GM23338 (cell line): ENCODE data around the gene WDR77. TPM values are rescaled to one million over a fixed set of nuclear protein-coding genes. Genes with fewer than 3 reads are reported as not detected.

Experiments
- JUNB ChIP-seq: IDR thresholded peaks from one replicate; pipeline ENCODE4 v1.6.1; 2016; ENCODE audit warnings: antibody characterized with exemption; ENCODE audit not compliant: unreplicated experiment
- NANOG ChIP-seq: IDR thresholded peaks from 2 replicates; pipeline ENCODE4 v1.6.1; 2016; ENCODE audit warnings: antibody characterized with exemption, borderline replicate concordance
- POLR2AphosphoS5 ChIP-seq: IDR thresholded peaks from 2 replicates; pipeline ENCODE4 v1.6.1; 2016; ENCODE audit warnings: antibody characterized with exemption, low read depth
- STAT1 ChIP-seq: IDR thresholded peaks from one replicate; pipeline ENCODE4 v1.6.1; 2016; ENCODE audit warnings: antibody characterized with exemption; ENCODE audit not compliant: unreplicated experiment
- ZNF114 ChIP-seq: fragments of 250-450 bp; sonication (Bioruptor Pico); IDR thresholded peaks from 2 replicates; pipeline ENCODE4 v1.5.0; 2020; ENCODE audit warnings: mild to moderate bottlenecking, moderate library complexity
- ZNF331 ChIP-seq: fragments of 250-450 bp; sonication (Bioruptor Pico); IDR thresholded peaks from 2 replicates; pipeline ENCODE4 v1.5.0; 2020; ENCODE audit warnings: low read depth, mild to moderate bottlenecking, moderate library complexity
- polyA plus RNA-seq: library from polyadenylated mRNA; unstranded; fragments of >200 nt; fragmentation: Nextera tagmentation; extraction: Ambion mirVana; gene quantifications from 2 replicates; pipeline ENCODE4 v1.2.1, GENCODE V29; 2016
- total RNA-seq: library from RNA; depleted of rRNA; stranded (reverse); fragments of >200 nt; shearing (Covaris generic); gene quantifications from 2 replicates; pipeline ENCODE4 v1.2.3, GENCODE V29; 2014
- TF ChIP-seq, protein P1 (sequence below): fragments of 250-450 bp; sonication (Bioruptor Pico); IDR thresholded peaks from 2 replicates; pipeline ENCODE4 v1.5.0; 2020; ENCODE audit warnings: mild to moderate bottlenecking, moderate library complexity
- TF ChIP-seq, protein P2 (sequence below): IDR thresholded peaks from one replicate; pipeline ENCODE4 v1.6.1; 2018; ENCODE audit warnings: antibody characterized with exemption; ENCODE audit not compliant: unreplicated experiment

Gene WDR77
- total and polyA plus RNA-seq, 2 experiments from 2014 or later, result 85.9 to 111 TPM

DNA sequence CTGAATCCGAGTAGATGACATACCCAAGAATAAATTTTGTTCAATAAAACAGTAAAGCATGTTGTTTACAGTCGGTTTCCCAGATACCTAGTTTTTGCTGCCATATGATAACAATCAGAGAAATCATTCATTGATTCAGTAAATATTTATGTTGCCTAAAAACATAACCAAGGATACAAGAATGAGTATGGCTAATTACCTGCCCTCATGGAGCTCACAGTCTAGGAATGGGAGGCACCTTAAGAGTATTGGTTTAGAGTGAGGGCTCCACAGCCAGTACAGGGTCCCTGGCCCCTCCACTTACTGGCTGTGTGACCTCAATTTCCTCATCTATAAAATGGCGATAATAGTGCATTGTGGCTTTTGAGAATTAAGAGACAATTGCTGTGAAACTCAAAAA lies 1.1 kb upstream of the WDR77 start (continued):
- TF ChIP-seq, protein P1, sequence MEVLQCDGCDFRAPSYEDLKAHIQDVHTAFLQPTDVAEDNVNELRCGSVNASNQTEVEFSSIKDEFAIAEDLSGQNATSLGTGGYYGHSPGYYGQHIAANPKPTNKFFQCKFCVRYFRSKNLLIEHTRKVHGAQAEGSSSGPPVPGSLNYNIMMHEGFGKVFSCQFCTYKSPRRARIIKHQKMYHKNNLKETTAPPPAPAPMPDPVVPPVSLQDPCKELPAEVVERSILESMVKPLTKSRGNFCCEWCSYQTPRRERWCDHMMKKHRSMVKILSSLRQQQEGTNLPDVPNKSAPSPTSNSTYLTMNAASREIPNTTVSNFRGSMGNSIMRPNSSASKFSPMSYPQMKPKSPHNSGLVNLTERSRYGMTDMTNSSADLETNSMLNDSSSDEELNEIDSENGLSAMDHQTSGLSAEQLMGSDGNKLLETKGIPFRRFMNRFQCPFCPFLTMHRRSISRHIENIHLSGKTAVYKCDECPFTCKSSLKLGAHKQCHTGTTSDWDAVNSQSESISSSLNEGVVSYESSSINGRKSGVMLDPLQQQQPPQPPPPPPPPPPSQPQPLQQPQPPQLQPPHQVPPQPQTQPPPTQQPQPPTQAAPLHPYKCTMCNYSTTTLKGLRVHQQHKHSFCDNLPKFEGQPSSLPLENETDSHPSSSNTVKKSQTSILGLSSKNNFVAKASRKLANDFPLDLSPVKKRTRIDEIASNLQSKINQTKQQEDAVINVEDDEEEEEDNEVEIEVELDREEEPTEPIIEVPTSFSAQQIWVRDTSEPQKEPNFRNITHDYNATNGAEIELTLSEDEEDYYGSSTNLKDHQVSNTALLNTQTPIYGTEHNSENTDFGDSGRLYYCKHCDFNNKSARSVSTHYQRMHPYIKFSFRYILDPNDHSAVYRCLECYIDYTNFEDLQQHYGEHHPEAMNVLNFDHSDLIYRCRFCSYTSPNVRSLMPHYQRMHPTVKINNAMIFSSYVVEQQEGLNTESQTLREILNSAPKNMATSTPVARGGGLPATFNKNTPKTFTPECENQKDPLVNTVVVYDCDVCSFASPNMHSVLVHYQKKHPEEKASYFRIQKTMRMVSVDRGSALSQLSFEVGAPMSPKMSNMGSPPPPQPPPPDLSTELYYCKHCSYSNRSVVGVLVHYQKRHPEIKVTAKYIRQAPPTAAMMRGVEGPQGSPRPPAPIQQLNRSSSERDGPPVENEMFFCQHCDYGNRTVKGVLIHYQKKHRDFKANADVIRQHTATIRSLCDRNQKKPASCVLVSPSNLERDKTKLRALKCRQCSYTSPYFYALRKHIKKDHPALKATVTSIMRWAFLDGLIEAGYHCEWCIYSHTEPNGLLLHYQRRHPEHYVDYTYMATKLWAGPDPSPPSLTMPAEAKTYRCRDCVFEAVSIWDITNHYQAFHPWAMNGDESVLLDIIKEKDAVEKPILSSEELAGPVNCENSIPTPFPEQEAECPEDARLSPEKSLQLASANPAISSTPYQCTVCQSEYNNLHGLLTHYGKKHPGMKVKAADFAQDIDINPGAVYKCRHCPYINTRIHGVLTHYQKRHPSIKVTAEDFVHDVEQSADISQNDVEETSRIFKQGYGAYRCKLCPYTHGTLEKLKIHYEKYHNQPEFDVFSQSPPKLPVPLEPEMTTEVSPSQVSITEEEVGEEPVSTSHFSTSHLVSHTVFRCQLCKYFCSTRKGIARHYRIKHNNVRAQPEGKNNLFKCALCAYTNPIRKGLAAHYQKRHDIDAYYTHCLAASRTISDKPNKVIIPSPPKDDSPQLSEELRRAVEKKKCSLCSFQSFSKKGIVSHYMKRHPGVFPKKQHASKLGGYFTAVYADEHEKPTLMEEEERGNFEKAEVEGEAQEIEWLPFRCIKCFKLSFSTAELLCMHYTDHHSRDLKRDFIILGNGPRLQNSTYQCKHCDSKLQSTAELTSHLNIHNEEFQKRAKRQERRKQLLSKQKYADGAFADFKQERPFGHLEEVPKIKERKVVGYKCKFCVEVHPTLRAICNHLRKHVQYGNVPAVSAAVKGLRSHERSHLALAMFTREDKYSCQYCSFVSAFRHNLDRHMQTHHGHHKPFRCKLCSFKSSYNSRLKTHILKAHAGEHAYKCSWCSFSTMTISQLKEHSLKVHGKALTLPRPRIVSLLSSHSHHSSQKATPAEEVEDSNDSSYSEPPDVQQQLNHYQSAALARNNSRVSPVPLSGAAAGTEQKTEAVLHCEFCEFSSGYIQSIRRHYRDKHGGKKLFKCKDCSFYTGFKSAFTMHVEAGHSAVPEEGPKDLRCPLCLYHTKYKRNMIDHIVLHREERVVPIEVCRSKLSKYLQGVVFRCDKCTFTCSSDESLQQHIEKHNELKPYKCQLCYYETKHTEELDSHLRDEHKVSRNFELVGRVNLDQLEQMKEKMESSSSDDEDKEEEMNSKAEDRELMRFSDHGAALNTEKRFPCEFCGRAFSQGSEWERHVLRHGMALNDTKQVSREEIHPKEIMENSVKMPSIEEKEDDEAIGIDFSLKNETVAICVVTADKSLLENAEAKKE (CRISPR knock-in tag), result no peak
- TF ChIP-seq, protein P2, sequence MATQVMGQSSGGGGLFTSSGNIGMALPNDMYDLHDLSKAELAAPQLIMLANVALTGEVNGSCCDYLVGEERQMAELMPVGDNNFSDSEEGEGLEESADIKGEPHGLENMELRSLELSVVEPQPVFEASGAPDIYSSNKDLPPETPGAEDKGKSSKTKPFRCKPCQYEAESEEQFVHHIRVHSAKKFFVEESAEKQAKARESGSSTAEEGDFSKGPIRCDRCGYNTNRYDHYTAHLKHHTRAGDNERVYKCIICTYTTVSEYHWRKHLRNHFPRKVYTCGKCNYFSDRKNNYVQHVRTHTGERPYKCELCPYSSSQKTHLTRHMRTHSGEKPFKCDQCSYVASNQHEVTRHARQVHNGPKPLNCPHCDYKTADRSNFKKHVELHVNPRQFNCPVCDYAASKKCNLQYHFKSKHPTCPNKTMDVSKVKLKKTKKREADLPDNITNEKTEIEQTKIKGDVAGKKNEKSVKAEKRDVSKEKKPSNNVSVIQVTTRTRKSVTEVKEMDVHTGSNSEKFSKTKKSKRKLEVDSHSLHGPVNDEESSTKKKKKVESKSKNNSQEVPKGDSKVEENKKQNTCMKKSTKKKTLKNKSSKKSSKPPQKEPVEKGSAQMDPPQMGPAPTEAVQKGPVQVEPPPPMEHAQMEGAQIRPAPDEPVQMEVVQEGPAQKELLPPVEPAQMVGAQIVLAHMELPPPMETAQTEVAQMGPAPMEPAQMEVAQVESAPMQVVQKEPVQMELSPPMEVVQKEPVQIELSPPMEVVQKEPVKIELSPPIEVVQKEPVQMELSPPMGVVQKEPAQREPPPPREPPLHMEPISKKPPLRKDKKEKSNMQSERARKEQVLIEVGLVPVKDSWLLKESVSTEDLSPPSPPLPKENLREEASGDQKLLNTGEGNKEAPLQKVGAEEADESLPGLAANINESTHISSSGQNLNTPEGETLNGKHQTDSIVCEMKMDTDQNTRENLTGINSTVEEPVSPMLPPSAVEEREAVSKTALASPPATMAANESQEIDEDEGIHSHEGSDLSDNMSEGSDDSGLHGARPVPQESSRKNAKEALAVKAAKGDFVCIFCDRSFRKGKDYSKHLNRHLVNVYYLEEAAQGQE, result no peak
- TF ChIP-seq POLR2AphosphoS5 (no peak), ZNF114 (CRISPR knock-in tag) (no peak), JUNB (no peak), ZNF331 (CRISPR knock-in tag) (no peak), NANOG (no peak), STAT1 (no peak)
